Tibial nerve (tissue), 4 donors: Measurements from ENCODE around the gene ABCC4. TPM values are rescaled to one million over a fixed set of nuclear protein-coding genes. Genes with fewer than 3 reads are reported as not detected.

Experiments
- DNase-seq, 2 donors: peaks; one replicate each; pipeline ENCODE4 v3.0.0-alpha.2; 2019; ENCODE audit warnings: low spot score in 2 of 2
- H3K27ac ChIP-seq, 4 donors: fragments of 200-600 bp; sonication (generic) in 3 of 4; one replicate each; pipeline ENCODE4 v1.5.1; 2017 to 2019; ENCODE audit warnings: mild to moderate bottlenecking in 1 of 4
- H3K27me3 ChIP-seq, 2 donors: fragments of 200-600 bp; sonication (generic) in 1 of 2; one replicate each; pipeline versions ENCODE4 v1.5.1 to v1.6.0; 2017 to 2019
- H3K36me3 ChIP-seq, 3 donors: fragments of 200-600 bp; sonication (generic); one replicate each; pipeline ENCODE4 v1.5.1; 2018 to 2019
- H3K4me1 ChIP-seq, 4 donors: fragments of 200-600 bp; sonication (generic) in 3 of 4; one replicate each; pipeline ENCODE4 v1.5.1; 2017 to 2019
- H3K4me3 ChIP-seq, 4 donors: fragments of 200-600 bp; sonication (generic) in 3 of 4; one replicate each; pipeline ENCODE4 v1.5.1; 2017 to 2019; ENCODE audit warnings: mild to moderate bottlenecking in 1 of 4, moderate library complexity in 1 of 4
- H3K9me3 ChIP-seq, 4 donors: fragments of 200-600 bp; sonication (generic) in 3 of 4; one replicate each; pipeline ENCODE4 v1.5.1; 2017 to 2019
- CTCF ChIP-seq, 5 experiments: fragments of 200-600 bp in 3 of 5; fragments of 450-650 bp in 2 of 5; sonication (generic) in 3 of 5; IDR thresholded peaks; one replicate each; pipeline ENCODE4 v1.5.1; 2016 to 2019; ENCODE audit warnings: antibody characterized with exemption in 5 of 5, mild to moderate bottlenecking in 3 of 5, moderate library complexity in 2 of 5
- EP300 ChIP-seq, 2 donors: sonication (generic); formaldehyde crosslinking; IDR thresholded peaks; one replicate each; pipeline ENCODE4 v1.6.1; 2017; ENCODE audit warnings: antibody characterized with exemption in 2 of 2, mild to moderate bottlenecking in 1 of 2
- POLR2A ChIP-seq, 2 donors: fragments of 450-650 bp; IDR thresholded peaks; one replicate each; pipeline ENCODE4 v1.6.1; 2017; ENCODE audit warnings: antibody characterized with exemption in 2 of 2, mild to moderate bottlenecking in 2 of 2, moderate library complexity in 2 of 2
- WGBS, 2 donors: methylation state at CpG; one replicate each; pipeline ENCODE4 v1.1.5; 2018; 5-methylcytosine and 5-hydroxymethylcytosine counted together
- total RNA-seq, 4 donors: library from RNA; depleted of rRNA; stranded (reverse); fragments of >200 nt; gene quantifications; one replicate each; pipeline ENCODE4 v1.1.0, GENCODE V29; 2016

Gene ABCC4
- total RNA-seq, 4 donors from 2014 or later: 5.7 to 20.1 (median 9.3) TPM

GRCh38 chr13:95007322-95007721 lies 293.9 kb downstream of the ABCC4 start:
- Histone ChIP-seq H3K9me3 (no peaks in the 10 kb centered on the region), H3K27ac (no peak overlapping the region), H3K4me3 (no peak overlapping the region), H3K36me3 (no peaks in the 10 kb centered on the region), H3K27me3 (peaks cover 0 to 13% of the 10 kb centered on the region in 2 donors), H3K4me1 (peaks cover 0 to 18% (median 3%) of the 10 kb centered on the region in 4 donors)
- TF ChIP-seq EP300 (IDR thresholded peaks at IDR 0.05) (no peak), CTCF (IDR thresholded peaks at IDR 0.05) (no peak), POLR2A (IDR thresholded peaks at IDR 0.05) (no peak)
- no peak for DNase-seq
- WGBS, 2 donors: 86 to 88% methylated on average over 12 of the region's 12 CpGs

GRCh38 chr13:95005300-95005699 lies 296.0 kb downstream of the ABCC4 start:
- TF ChIP-seq EP300 (IDR thresholded peaks at IDR 0.05) (no peak), CTCF (IDR thresholded peaks at IDR 0.05) (no peak), POLR2A (IDR thresholded peaks at IDR 0.05) (no peak)

GRCh38 chr13:95003019-95003813 lies 298.0 kb downstream of the ABCC4 start:
- Histone ChIP-seq H3K27me3 (peaks cover 0 to 15% of the 10 kb centered on the region in 2 donors), H3K4me3 (peak overlapping the region in 3 of 4 donors; percentile 8 to 36 (median 15)), H3K9me3 (no peaks in the 10 kb centered on the region), H3K4me1 (peaks cover 0 to 18% (median 3%) of the 10 kb centered on the region in 4 donors), H3K27ac (peak overlapping the region in 1 of 4 donors; percentile 54), H3K36me3 (no peaks in the 10 kb centered on the region)
- DNase-seq: no peak
- 6 to 9% methylated on average over 19 to 26 of the region's 41 CpGs for WGBS, 2 donors
- TF ChIP-seq POLR2A (IDR thresholded peaks at IDR 0.05) (no peak), EP300 (IDR thresholded peaks at IDR 0.05) (no peak), CTCF (IDR thresholded peaks at IDR 0.05) (no peak)

More at GRCh38 chr13:95005300-95005699, 296.0 kb downstream of the ABCC4 start:
- DNase-seq: no peak
- no peaks in the 10 kb centered on the region for H3K36me3 ChIP-seq
- no peak overlapping the region for H3K4me3 ChIP-seq
- H3K27ac ChIP-seq: no peak overlapping the region
- H3K9me3 ChIP-seq: no peaks in the 10 kb centered on the region
- peaks cover 0 to 15% of the 10 kb centered on the region in 2 donors for H3K27me3 ChIP-seq
- peaks cover 0 to 18% (median 3%) of the 10 kb centered on the region in 4 donors for H3K4me1 ChIP-seq

- Histone ChIP-seq H3K27ac (no peak overlapping the region), H3K36me3 (no peaks in the 10 kb centered on the region), H3K4me1 (peaks cover 0 to 18% (median 3%) of the 10 kb centered on the region in 4 donors), H3K27me3 (peaks cover 0 to 15% of the 10 kb centered on the region in 2 donors), H3K9me3 (no peaks in the 10 kb centered on the region), H3K4me3 (no peak overlapping the region)
- no peak for DNase-seq
- WGBS, 2 donors: 95 to 98% methylated on average over 8 of the region's 8 CpGs
- TF ChIP-seq EP300 (IDR thresholded peaks at IDR 0.05): no peak
- TF ChIP-seq POLR2A (IDR thresholded peaks at IDR 0.05): no peak
- TF ChIP-seq CTCF (IDR thresholded peaks at IDR 0.05): no peak
These were observed 299.1 kb downstream of the ABCC4 start for GRCh38 chr13:95002126-95002525.

GRCh38 chr13:94999871-95000270 lies 301.4 kb downstream of the ABCC4 start:
- peaks cover 0 to 15% of the 10 kb centered on the region in 2 donors for H3K27me3 ChIP-seq
- H3K36me3 ChIP-seq: no peaks in the 10 kb centered on the region
- H3K27ac ChIP-seq: no peak overlapping the region
- TF ChIP-seq CTCF (IDR thresholded peaks at IDR 0.05) (no peak), EP300 (IDR thresholded peaks at IDR 0.05) (no peak), POLR2A (IDR thresholded peaks at IDR 0.05) (no peak)
- no peak overlapping the region for H3K4me3 ChIP-seq
- H3K9me3 ChIP-seq: no peaks in the 10 kb centered on the region
- peaks cover 0 to 18% (median 3%) of the 10 kb centered on the region in 4 donors for H3K4me1 ChIP-seq
- DNase-seq: no peak
- 50 to 83% methylated on average over 2 of the region's 2 CpGs for WGBS, 2 donors
